K562 (cell line): ENCODE data around the gene PPP1R16B. TPM values are rescaled to one million over a fixed set of nuclear protein-coding genes. Genes with fewer than 3 reads are reported as not detected.

Experiments used
- BCOR ChIP-seq: fragments of 450-650 bp; IDR thresholded peaks from 2 replicates; pipeline ENCODE4 v1.6.1; 2016
- BRCA1 ChIP-seq, 2 experiments: fragments of 450-650 bp in 1 of 2; sonication (generic) in 1 of 2; formaldehyde crosslinking in 1 of 2; IDR thresholded peaks; 2 replicates each; pipeline versions ENCODE4 v1.5.0 to v1.6.1; 2017 to 2020; ENCODE audit warnings: mild to moderate bottlenecking in 1 of 2, missing genetic modification reagents in 1 of 2
- CBFA2T3 ChIP-seq: fragments of 450-650 bp; IDR thresholded peaks from 2 replicates; pipeline ENCODE4 v1.6.1; 2017
- CC2D1A ChIP-seq: fragments of 450-650 bp; IDR thresholded peaks from 2 replicates; pipeline ENCODE4 v1.6.1; 2017; ENCODE audit warnings: mild to moderate bottlenecking
- CHD1 ChIP-seq: fragments of 200-600 bp; sonication (generic); IDR thresholded peaks from one replicate; pipeline ENCODE4 v1.6.1; 2012; ENCODE audit warnings: mild to moderate bottlenecking, moderate library complexity, low read length, inconsistent platforms
- CREM ChIP-seq: IDR thresholded peaks from 2 replicates; pipeline ENCODE4 v1.6.1; 2014; ENCODE audit warnings: antibody characterized with exemption, low read depth
- ETV1 ChIP-seq: fragments of 450-650 bp; conservative IDR thresholded peaks from 2 replicates; pipeline ENCODE4 v1.6.1; 2016; ENCODE audit warnings: missing genetic modification characterization, control low read depth, low read depth, missing compliant biosample characterization
- HDAC1 ChIP-seq, 2 experiments: fragments of 450-650 bp; IDR thresholded peaks; 2 replicates each; pipeline ENCODE4 v1.6.1; 2016 to 2017; ENCODE audit warnings: inconsistent platforms in 1 of 2, mild to moderate bottlenecking in 1 of 2, moderate library complexity in 1 of 2
- JUND ChIP-seq, 2 experiments: IDR thresholded peaks; 2 replicates in 1 of 2; 3 replicates in 1 of 2; pipeline ENCODE4 v1.6.1; 2011; ENCODE audit warnings: borderline replicate concordance in 2 of 2, low read depth in 2 of 2, low read length in 2 of 2, improper control_type of control experiment in 1 of 2, missing biosample characterization in 1 of 2, missing genetic modification characterization in 1 of 2, missing genetic modification reagents in 1 of 2
- KDM4B ChIP-seq, 2 experiments: fragments of 450-650 bp in 1 of 2; sonication (generic) in 1 of 2; IDR thresholded peaks; 2 replicates each; pipeline ENCODE4 v1.6.1; 2016 to 2017; ENCODE audit warnings: borderline replicate concordance in 2 of 2, antibody characterized with exemption in 1 of 2, low read depth in 1 of 2, mild to moderate bottlenecking in 1 of 2
- MEF2A ChIP-seq: IDR thresholded peaks from 2 replicates; pipeline ENCODE4 v1.6.1; 2011; ENCODE audit warnings: low read depth, mild to moderate bottlenecking, low read length, moderate library complexity; ENCODE audit not compliant: control insufficient read depth
- MEF2D ChIP-seq: conservative IDR thresholded peaks from 2 replicates; pipeline ENCODE4 v1.6.1; 2016; ENCODE audit warnings: low read depth, missing genetic modification characterization, missing compliant biosample characterization
- PBX2 ChIP-seq, 2 experiments: IDR thresholded peaks in 1 of 2; conservative IDR thresholded peaks in 1 of 2; 2 replicates each; pipeline ENCODE4 v1.6.1; 2016; ENCODE audit warnings: low read depth in 2 of 2, mild to moderate bottlenecking in 1 of 2, missing compliant biosample characterization in 1 of 2, missing genetic modification characterization in 1 of 2, moderate library complexity in 1 of 2
- RBFOX2 ChIP-seq: fragments of 200-400 bp; formaldehyde crosslinking; IDR thresholded peaks from 2 replicates; pipeline ENCODE4 v1.6.1; 2017; ENCODE audit warnings: low read depth, mild to moderate bottlenecking, low read length, moderate library complexity
- SNIP1 ChIP-seq: fragments of 450-650 bp; IDR thresholded peaks from 2 replicates; pipeline ENCODE4 v1.7.1; 2017; ENCODE audit warnings: low read depth, mild to moderate bottlenecking
- SPI1 ChIP-seq: IDR thresholded peaks from 2 replicates; pipeline ENCODE4 v1.6.1; 2011; ENCODE audit warnings: low read depth, low read length, control low read depth, borderline replicate concordance
- SRSF9 ChIP-seq: fragments of 200-400 bp; formaldehyde crosslinking; IDR thresholded peaks from 2 replicates; pipeline ENCODE4 v1.6.1; 2017; ENCODE audit warnings: low read depth, low read length, borderline replicate concordance
- TAL1 ChIP-seq: fragments of 450-650 bp; IDR thresholded peaks from 2 replicates; pipeline ENCODE4 v1.6.1; 2016; ENCODE audit warnings: mild to moderate bottlenecking
- TFAP4 ChIP-seq: sonication (generic); formaldehyde crosslinking; IDR thresholded peaks from 2 replicates; pipeline ENCODE4 v1.8.0; 2022; ENCODE audit warnings: missing genetic modification reagents, mild to moderate bottlenecking, moderate library complexity, borderline replicate concordance
- TRIM24 ChIP-seq, 2 experiments: fragments of 450-650 bp; IDR thresholded peaks; 2 replicates each; pipeline ENCODE4 v1.6.1; 2016
- ZBED1 ChIP-seq: IDR thresholded peaks from 2 replicates; pipeline ENCODE4 v1.6.1; 2014
- ZNF212 ChIP-seq: fragments of 450-650 bp; formaldehyde crosslinking; IDR thresholded peaks from 2 replicates; pipeline ENCODE4 v1.4.0; 2020; ENCODE audit warnings: mild to moderate bottlenecking
- ZNF41 ChIP-seq: fragments of 250-450 bp; sonication (Bioruptor Pico); conservative IDR thresholded peaks from 2 replicates; pipeline ENCODE4 v1.4.0; 2020; ENCODE audit warnings: mild to moderate bottlenecking
- ZNF589 ChIP-seq: fragments of 200-800 bp; sonication (Bioruptor generic); IDR thresholded peaks from 2 replicates; pipeline ENCODE4 v1.6.1; 2016; ENCODE audit warnings: low read depth, missing genetic modification characterization, missing compliant biosample characterization
- polyA plus RNA-seq, 8 experiments: library from polyadenylated mRNA; depleted of rRNA in 4 of 8; stranded (reverse) in 5 of 8; unstranded in 3 of 8; fragments of >200 nt; fragmentation: Nextera tagmentation in 2 of 8; fragmentation: Illumina TruSeq in 1 of 8; extraction: Ambion mirVana in 2 of 8; extraction: Trizol in 1 of 8; gene quantifications; 2 replicates each; pipeline versions ENCODE4 v1.2.1 to v1.2.3, GENCODE V29; 2011 to 2014; ENCODE audit warnings: inconsistent platforms in 1 of 8, missing spikeins in 1 of 8
- total RNA-seq, 7 experiments: library from RNA; depleted of rRNA in 6 of 7; stranded (reverse); fragments of >200 nt in 6 of 7; fragmentation: Illumina TruSeq in 2 of 7; extraction: Trizol in 2 of 7; gene quantifications; 2 replicates each; pipeline versions ENCODE4 v1.2.1 to v1.2.3, GENCODE V29; 2011 to 2021; ENCODE audit warnings: low replicate concordance in 1 of 7

PPP1R16B gene
- total and polyA plus RNA-seq, 9 of the 15 experiments (the other 6 are each of a cell fraction or from before 2014, with no cell fraction given) = 1.5 to 11.5 (median 6.8) TPM

DNA sequence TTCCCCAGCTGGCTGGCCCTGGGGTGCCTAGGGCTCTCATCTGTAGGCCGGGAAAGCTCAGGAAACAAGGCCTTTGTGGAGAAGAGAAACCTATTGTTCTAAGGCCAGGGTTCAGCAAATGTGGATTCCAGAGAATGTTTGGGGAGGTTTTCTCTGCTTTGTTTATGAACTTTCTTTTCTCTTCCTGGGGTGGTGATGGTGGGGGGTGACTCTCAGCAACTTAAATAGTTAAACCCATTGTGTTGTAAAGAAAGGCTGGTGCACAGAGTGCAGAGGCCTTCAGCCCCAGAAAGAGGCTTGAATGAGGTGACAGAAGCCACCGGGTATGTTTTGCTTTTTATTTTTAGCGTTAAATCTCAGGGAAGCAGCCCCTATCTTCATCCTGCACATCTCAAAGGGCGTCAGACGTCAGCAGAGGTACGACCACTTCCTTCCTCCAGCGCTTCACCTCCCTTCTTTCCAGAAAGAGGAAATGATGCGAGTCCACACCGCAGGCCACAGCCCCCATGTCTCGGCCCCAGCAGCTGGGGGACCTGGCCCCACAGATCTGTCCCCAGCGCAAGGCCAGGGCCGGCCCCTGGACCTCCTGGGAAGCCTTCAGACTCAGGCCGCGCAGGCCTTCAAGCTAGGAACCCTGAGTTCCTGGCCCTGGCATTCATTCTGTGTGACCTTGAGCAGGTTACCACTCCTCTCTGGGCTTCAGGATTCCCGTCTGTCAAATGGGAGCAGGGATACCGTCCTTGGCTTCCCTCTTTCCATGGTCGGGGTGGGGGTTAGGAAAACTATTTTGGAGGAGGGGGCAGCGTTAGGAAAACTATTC lies 605 bp upstream of the PPP1R16B start (continued):
- peak; percentile 94 for TF ChIP-seq CREM
- 0 out of 2 replicates have a peak, but pooled peaks have one; percentile 49 for TF ChIP-seq MEF2D (tag)
- TF ChIP-seq JUND (IDR thresholded peaks at IDR 0.05; ENCODE audit: borderline replicate concordance, low read depth, low read length) = peak; percentile 25; the same call in 1 of the 2 replicates
- no peak; the same call in 2 of the 3 replicates for TF ChIP-seq JUND (tag; IDR thresholded peaks at IDR 0.05; ENCODE audit: borderline replicate concordance, low read depth, low read length)
- no peak for TF ChIP-seq SRSF9
- no peak for TF ChIP-seq RBFOX2
- peak; percentile 49 for TF ChIP-seq TAL1
- TF ChIP-seq ETV1 (tag) = 0 out of 2 replicates have a peak, but pooled peaks have one; percentile 32
- TF ChIP-seq CHD1 = no peak
- peak; percentile 83; the same call in 1 of the 2 replicates for TF ChIP-seq MEF2A
- TF ChIP-seq SPI1 = peak; percentile 98
- TF ChIP-seq ZNF41 = no peak
- no peak for TF ChIP-seq PBX2 (CRISPR knock-in tag; IDR thresholded peaks at IDR 0.05; ENCODE audit: low read depth)
- TF ChIP-seq PBX2 (tag; conservative IDR thresholded peaks at IDR 0.05; ENCODE audit: low read depth) = no peak
- TF ChIP-seq BRCA1 (IDR thresholded peaks at IDR 0.05) = no peak
- TF ChIP-seq BRCA1 (CRISPR knock-in tag; IDR thresholded peaks at IDR 0.05) = no peak
- no peak for TF ChIP-seq SNIP1
- TF ChIP-seq HDAC1 (IDR thresholded peaks at IDR 0.05) = peak in 1 of 2 experiments; percentile 23; a peak in 1 of 4 replicates
- TF ChIP-seq ZNF212 = 0 out of 2 replicates have a peak, but pooled peaks have one; percentile 4
- TF ChIP-seq ZNF589 = peak; percentile 59; the same call in 1 of the 2 replicates
- TF ChIP-seq ZBED1 = no peak
- peak in 1 of 2 experiments; percentile 28; a peak in 2 of 4 replicates for TF ChIP-seq TRIM24 (IDR thresholded peaks at IDR 0.05)
- TF ChIP-seq BCOR = peak; percentile 50; the same call in 1 of the 2 replicates
- TF ChIP-seq TFAP4 (CRISPR knock-in tag) = peak; percentile 76; the same call in 1 of the 2 replicates
- peak; percentile 80 for TF ChIP-seq CBFA2T3
- TF ChIP-seq KDM4B (IDR thresholded peaks at IDR 0.05; ENCODE audit: borderline replicate concordance in 2 of 2, low read depth in 1 of 2) = peak in 1 of 2 experiments; percentile 50; a peak in 1 of 4 replicates
- 0 out of 2 replicates have a peak, but pooled peaks have one; percentile 10 for TF ChIP-seq CC2D1A
